Natural killer cell (primary cell): ENCODE data around the gene SPOP. TPM values are rescaled to one million over a fixed set of nuclear protein-coding genes. Genes with fewer than 3 reads are reported as not detected.
A peak's percentile ranks its signal among the peaks of the same experiment; 100 is the strongest.

Source experiments
- ATAC-seq, 3 donors: fragments of 150-1000 bp in 2 of 3; fragments of 200-7000 bp in 1 of 3; cut with Tn5 transposase; 1 replicate in 1 of 3; 2 replicates in 2 of 3; pipeline ENCODE4 v1.10.0; 2021; ENCODE audit warnings: mild to moderate bottlenecking in 2 of 3, moderate library complexity in 2 of 3
- DNase-seq, 2 donors: peaks; one replicate each; pipeline versions ENCODE4 v3.0.0 to v3.0.0-alpha.2; 2013 to 2021; ENCODE audit warnings: mixed read lengths in 1 of 2
- H3K27ac ChIP-seq: one replicate; pipeline ENCODE4 v1.5.1; 2013; ENCODE audit warnings: mild to moderate bottlenecking, low read length
- H3K27me3 ChIP-seq: one replicate; pipeline ENCODE4 v1.6.1; 2013; ENCODE audit warnings: low read length; ENCODE audit not compliant: control insufficient read depth, insufficient read depth
- H3K36me3 ChIP-seq: one replicate; pipeline ENCODE4 v1.6.1; 2013; ENCODE audit warnings: low read length; ENCODE audit not compliant: control insufficient read depth, insufficient read depth
- H3K4me1 ChIP-seq: one replicate; pipeline ENCODE4 v1.6.1; 2013; ENCODE audit warnings: low read length; ENCODE audit not compliant: control insufficient read depth, insufficient read depth
- H3K4me3 ChIP-seq: one replicate; pipeline ENCODE4 v1.5.1; 2013; ENCODE audit warnings: low read length
- H3K9me3 ChIP-seq: one replicate; pipeline ENCODE4 v1.6.1; 2013; ENCODE audit warnings: low read length; ENCODE audit not compliant: control insufficient read depth, insufficient read depth
- H3K27ac Mint-ChIP-seq, 2 donors: one replicate each; pipeline ENCODE4 v1.8.0; 2022; ENCODE audit warnings: mild to moderate bottlenecking in 2 of 2, mixed read lengths in 2 of 2, moderate library complexity in 1 of 2
- H3K27me3 Mint-ChIP-seq, 2 donors: one replicate each; pipeline ENCODE4 v1.8.0; 2022; ENCODE audit warnings: low read depth in 2 of 2, mixed read lengths in 2 of 2
- H3K36me3 Mint-ChIP-seq: one replicate; pipeline ENCODE4 v1.8.0; 2022; ENCODE audit warnings: mixed read lengths
- H3K4me1 Mint-ChIP-seq, 2 donors: one replicate each; pipeline ENCODE4 v1.8.0; 2022; ENCODE audit warnings: mixed read lengths in 2 of 2
- H3K4me3 Mint-ChIP-seq: one replicate; pipeline ENCODE4 v1.8.0; 2022; ENCODE audit warnings: mild to moderate bottlenecking, moderate library complexity, mixed read lengths
- H3K9me3 Mint-ChIP-seq, 2 donors: one replicate each; pipeline ENCODE4 v1.8.0; 2022; ENCODE audit warnings: mixed read lengths in 2 of 2
- CTCF ChIP-seq: fragments of 200-600 bp; IDR thresholded peaks from one replicate; pipeline ENCODE4 v1.8.0; 2022; ENCODE audit warnings: antibody characterized with exemption
- WGBS: methylation state at CpG from one replicate; pipeline ENCODE4 v1.1.7; 2013; ENCODE audit warnings: missing lambda C conversion rate; ENCODE audit not compliant: insufficient coverage; 5-methylcytosine and 5-hydroxymethylcytosine counted together
- intact Hi-C: fragments of 100-400 bp; cut with micrococcal nuclease; formaldehyde crosslinking; loops from one replicate; pipeline ENCODE4 v1.14.2; 2022
- total RNA-seq, 4 donors: library from RNA; stranded (reverse); fragments of 120-200 nt in 1 of 4; gene quantifications; one replicate each; pipeline versions ENCODE4 v1.2.3 to v1.2.4, GENCODE V29; 2013 to 2022

Gene SPOP
- total RNA-seq, 3 donors from 2014 or later (not counting 1 experiment from before 2014, with no cell fraction given), result 45.4 to 56.5 (median 54.7) TPM

GRCh38 chr17:49716668-49717364 lies 38.9 kb upstream of the SPOP start:
- Histone ChIP-seq H3K9me3 (no peaks in the 10 kb centered on the region), H3K4me1 (peaks cover 64% of the 10 kb centered on the region), H3K27ac (peak overlapping the region; percentile 89), H3K4me3 (no peak overlapping the region), H3K36me3 (peaks cover 78% of the 10 kb centered on the region), H3K27me3 (no peaks in the 10 kb centered on the region)
- no peaks in the 10 kb centered on the region for H3K27me3 Mint-ChIP-seq
- peaks cover 46 to 53% of the 10 kb centered on the region in 2 donors for H3K4me1 Mint-ChIP-seq
- TF ChIP-seq CTCF, result no peak
- ATAC-seq (no peak), DNase-seq (no peak)
- no peaks in the 10 kb centered on the region for H3K9me3 Mint-ChIP-seq
- peak overlapping the region; percentile 97 to 98 for H3K27ac Mint-ChIP-seq
- 47% methylated on average over 1 of the region's 1 CpG for WGBS
- peaks cover 21% of the 10 kb centered on the region for H3K36me3 Mint-ChIP-seq
- intact Hi-C loops, result loop anchor here (5.0 kb wide), 1 partner anchor 135 kb away; no protein-coding TSS in a partner anchor
- H3K4me3 Mint-ChIP-seq, result peak overlapping the region; percentile 76

GRCh38 chr17:49715717-49716279 lies 37.9 kb upstream of the SPOP start:
- no peak for TF ChIP-seq CTCF
- Mint-ChIP-seq H3K36me3 (peaks cover 21% of the 10 kb centered on the region), H3K4me1 (peaks cover 55 to 60% of the 10 kb centered on the region in 2 donors), H3K27ac (peak overlapping the region; percentile 97 to 98), H3K9me3 (no peaks in the 10 kb centered on the region), H3K27me3 (no peaks in the 10 kb centered on the region), H3K4me3 (peak overlapping the region; percentile 76)
- no peaks in the 10 kb centered on the region for H3K27me3 ChIP-seq
- H3K36me3 ChIP-seq, result peaks cover 77% of the 10 kb centered on the region
- peaks cover 64% of the 10 kb centered on the region for H3K4me1 ChIP-seq
- WGBS, result 49% methylated on average over 4 of the region's 9 CpGs
- DNase-seq, result peak; percentile 65 to 84
- intact Hi-C loops, result loop anchor here (1.0 to 5.0 kb wide), 6 partner anchors 19 to 137 kb away; partner anchors contain the start of genes FAM117A, KAT7 and SPOP
- peak overlapping the region; percentile 89 for H3K27ac ChIP-seq
- H3K4me3 ChIP-seq, result no peak overlapping the region
- peak; percentile 61 to 78 (median 71) for ATAC-seq
- no peaks in the 10 kb centered on the region for H3K9me3 ChIP-seq

- H3K4me1 ChIP-seq, result peaks cover 64% of the 10 kb centered on the region
- intact Hi-C loops, result loop anchor here (1.0 to 5.0 kb wide), 6 partner anchors 19 to 137 kb away; partner anchors contain the start of genes FAM117A, KAT7 and SPOP
These were observed 37.3 kb upstream of the SPOP start for GRCh38 chr17:49715216-49715615.

More at GRCh38 chr17:49715216-49715615, 37.3 kb upstream of the SPOP start:
- Mint-ChIP-seq H3K4me3 (peak overlapping the region; percentile 76), H3K27me3 (no peaks in the 10 kb centered on the region), H3K9me3 (no peaks in the 10 kb centered on the region), H3K27ac (peak overlapping the region; percentile 97 to 98), H3K4me1 (peaks cover 56 to 60% of the 10 kb centered on the region in 2 donors), H3K36me3 (peaks cover 21% of the 10 kb centered on the region)
- no peak for TF ChIP-seq CTCF
- ATAC-seq (peak; percentile 70 to 81 (median 73)), DNase-seq (peak; percentile 54 to 81)
- H3K9me3 ChIP-seq, result no peaks in the 10 kb centered on the region
- 29% methylated on average over 4 of the region's 4 CpGs for WGBS
- H3K4me3 ChIP-seq, result no peak overlapping the region
- H3K27me3 ChIP-seq, result no peaks in the 10 kb centered on the region
- peaks cover 80% of the 10 kb centered on the region for H3K36me3 ChIP-seq
- H3K27ac ChIP-seq, result peak overlapping the region; percentile 89
